Central memory CD8-positive, alpha-beta T cell (primary cell): ENCODE data around the gene BBC3.
"Not testable (repeated sequence)": the region's sequence is repeated elsewhere in the genome, so short reads cannot be mapped to it uniquely, and the experiment has no call there.

ENCODE experiments used
- ATAC-seq: fragments of 150-1000 bp; cut with Tn5 transposase; replicated peaks from 2 replicates; pipeline ENCODE4 v1.10.0; 2022; ENCODE audit warnings: mild to moderate bottlenecking, moderate FRiP score, moderate number of reproducible peaks; ENCODE audit not compliant: poor library complexity, severe bottlenecking; ENCODE audit errors: extremely low read depth
- DNase-seq, 2 donors: peaks; one replicate each; pipeline ENCODE4 v3.0.0; 2021; ENCODE audit warnings: low spot score in 2 of 2
- H3K27ac Mint-ChIP-seq: one replicate; pipeline ENCODE4 v1.8.0; 2022; ENCODE audit warnings: low read depth, mild to moderate bottlenecking, moderate library complexity, mixed read lengths
- H3K27me3 Mint-ChIP-seq: one replicate; pipeline ENCODE4 v1.8.0; 2022; ENCODE audit warnings: mixed read lengths
- H3K36me3 Mint-ChIP-seq: one replicate; pipeline ENCODE4 v1.8.0; 2022; ENCODE audit warnings: mild to moderate bottlenecking, moderate library complexity, mixed read lengths; ENCODE audit not compliant: insufficient read depth
- H3K4me1 Mint-ChIP-seq: one replicate; pipeline ENCODE4 v1.8.0; 2022; ENCODE audit warnings: mixed read lengths
- H3K4me3 Mint-ChIP-seq: one replicate; pipeline ENCODE4 v1.8.0; 2022; ENCODE audit warnings: mild to moderate bottlenecking, moderate library complexity, mixed read lengths
- H3K9me3 Mint-ChIP-seq: one replicate; pipeline ENCODE4 v1.8.0; 2022; ENCODE audit warnings: mixed read lengths

The BBC3 gene

DNA sequence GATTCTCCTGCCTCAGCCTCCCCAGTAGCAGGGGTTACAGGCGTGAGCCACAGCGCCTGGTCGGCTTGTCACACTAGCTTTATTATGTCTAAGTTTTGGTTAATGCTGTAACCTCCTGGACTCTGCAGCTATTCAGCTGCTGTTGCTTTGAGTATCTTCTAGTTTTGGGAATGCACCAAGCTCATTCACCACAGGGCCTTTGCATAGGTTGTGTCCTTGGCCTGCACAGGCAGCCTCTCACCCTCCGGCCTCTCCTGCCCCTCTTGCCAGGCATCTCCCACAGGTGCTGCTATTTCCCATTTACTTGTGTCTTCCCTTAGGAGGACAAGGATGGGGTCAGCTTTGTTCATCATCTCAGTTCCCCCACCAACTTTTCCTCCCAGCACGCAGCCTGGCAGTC lies 23.0 kb upstream of the BBC3 start:
- Mint-ChIP-seq H3K27me3 (no peaks in the 10 kb centered on the region), H3K36me3 (peaks cover 24% of the 10 kb centered on the region), H3K27ac (no peak overlapping the region), H3K4me1 (peaks cover 30% of the 10 kb centered on the region), H3K4me3 (no peak overlapping the region), H3K9me3 (no peaks in the 10 kb centered on the region)
- ATAC-seq = no peak
- no peak for DNase-seq

DNA sequence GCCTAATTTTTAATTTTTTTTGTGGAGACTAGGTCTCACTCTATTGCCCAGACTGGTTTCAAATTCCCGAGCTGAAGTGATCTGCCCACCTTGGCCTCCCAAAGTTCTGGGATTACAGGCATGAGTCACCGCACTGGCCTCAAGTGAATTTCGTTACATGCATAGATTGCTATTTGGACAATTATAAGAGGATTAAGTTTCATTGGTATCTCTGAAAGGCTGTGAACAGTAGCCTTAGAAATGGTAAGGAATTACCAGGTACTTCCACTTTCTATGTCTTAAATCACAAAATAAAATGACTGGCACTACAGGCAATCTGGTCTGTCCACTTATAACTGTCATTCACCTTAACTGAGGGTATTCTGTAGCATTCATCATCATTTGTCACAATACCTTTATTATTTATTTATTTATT lies 22.5 kb upstream of the BBC3 start:
- peaks cover 25% of the 10 kb centered on the region for H3K36me3 Mint-ChIP-seq
- ATAC-seq = no peak
- H3K4me1 Mint-ChIP-seq = peaks cover 25% of the 10 kb centered on the region
- no peaks in the 10 kb centered on the region for H3K27me3 Mint-ChIP-seq
- no peak for DNase-seq
- no peak overlapping the region for H3K27ac Mint-ChIP-seq
- no peaks in the 10 kb centered on the region for H3K9me3 Mint-ChIP-seq
- H3K4me3 Mint-ChIP-seq = no peak overlapping the region

DNA sequence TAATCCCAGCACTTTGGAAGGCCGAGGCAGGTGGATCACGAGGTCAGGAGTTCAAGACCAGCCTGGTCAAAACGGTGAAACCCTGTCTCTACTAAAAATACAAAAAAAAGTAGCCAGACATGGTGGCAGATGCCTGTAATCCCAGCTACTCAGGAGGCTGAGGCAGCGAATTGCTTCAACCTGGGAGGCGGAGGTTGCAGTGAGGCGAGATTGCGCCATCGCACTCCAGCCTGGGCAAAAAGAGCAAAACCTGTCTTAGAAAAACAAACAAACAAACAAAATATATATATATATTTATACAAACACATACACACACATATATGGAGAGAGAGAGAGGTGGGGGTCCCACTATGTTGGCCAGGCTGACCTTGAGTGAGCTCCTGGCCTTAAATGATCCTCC lies 22.0 kb upstream of the BBC3 start:
- Mint-ChIP-seq H3K4me1 (peaks cover 20% of the 10 kb centered on the region), H3K36me3 (peaks cover 23% of the 10 kb centered on the region)
- not testable (repeated sequence) for H3K9me3 Mint-ChIP-seq, H3K4me3 Mint-ChIP-seq, DNase-seq, H3K27ac Mint-ChIP-seq, H3K27me3 Mint-ChIP-seq, ATAC-seq

DNA sequence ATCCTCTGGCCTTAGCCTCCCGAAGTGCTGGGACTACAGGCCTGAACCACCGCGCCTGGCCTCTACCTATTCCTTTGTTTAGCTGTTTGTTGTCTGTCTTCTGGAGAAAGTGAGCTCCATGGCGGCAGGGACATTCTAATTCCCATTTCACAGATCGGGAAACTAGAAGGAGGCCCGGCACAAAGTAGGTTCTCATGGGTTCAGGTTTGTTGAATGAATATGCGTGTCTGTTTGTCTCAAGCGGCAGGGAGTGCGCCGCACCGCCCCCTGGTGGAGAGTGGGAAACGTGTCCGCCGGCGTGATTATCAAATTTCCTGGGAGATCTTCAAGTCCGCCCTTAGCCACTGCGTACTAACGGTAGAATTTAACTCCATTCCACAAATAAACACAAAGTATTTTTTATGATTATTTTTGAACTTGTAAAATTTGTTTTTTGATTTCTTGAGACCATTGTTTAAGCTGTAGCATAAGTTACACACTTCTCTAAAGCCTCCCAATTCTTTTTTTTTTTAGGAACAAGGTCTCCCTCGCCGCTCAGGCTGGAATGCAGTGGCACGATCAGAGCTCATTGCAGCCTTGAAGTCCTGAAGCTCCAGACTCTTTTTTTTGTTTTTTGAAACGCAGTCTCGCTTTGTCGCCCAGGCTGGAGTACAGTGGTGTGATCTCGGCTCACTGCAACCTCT lies 16.4 kb upstream of the BBC3 start:
- no peak overlapping the region for H3K27ac Mint-ChIP-seq
- no peak for ATAC-seq

DNA sequence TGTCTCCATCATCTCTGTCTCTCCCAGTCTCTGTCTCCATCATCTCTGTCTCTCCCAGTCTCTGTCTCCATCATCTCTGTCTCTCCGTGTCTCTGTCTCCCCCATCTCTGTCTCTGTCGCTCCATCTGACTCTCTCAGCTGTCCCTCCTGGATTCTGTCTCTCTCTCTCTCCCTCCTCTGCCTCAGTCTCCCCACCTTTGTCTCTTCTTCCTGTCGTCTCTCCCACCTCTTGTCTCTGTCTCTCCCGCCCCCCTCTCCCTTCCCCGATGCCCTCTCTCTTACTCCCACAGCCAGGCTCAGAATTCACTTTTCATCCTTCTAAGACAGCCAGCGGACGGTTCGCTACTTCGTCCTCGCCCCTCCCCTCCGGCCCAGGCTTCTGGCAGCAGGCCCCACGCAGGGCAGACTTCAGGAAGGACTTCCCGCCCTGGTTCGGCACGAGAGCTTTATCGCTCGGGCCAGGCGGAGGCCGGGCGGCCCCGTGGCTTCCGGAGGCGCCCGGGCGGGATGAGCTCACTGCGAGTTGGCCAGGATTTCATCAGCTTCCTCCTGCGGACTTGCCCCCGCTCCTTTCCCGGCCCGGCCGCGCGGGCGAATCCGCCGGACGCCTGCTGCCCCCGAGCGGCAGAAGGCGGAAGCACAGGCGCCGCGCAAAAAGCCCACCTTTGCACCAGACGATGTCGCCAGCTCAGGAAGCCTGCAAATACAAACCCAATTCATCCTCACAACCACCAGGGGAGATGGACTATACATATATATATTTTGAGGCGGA lies 13.0 kb upstream of the BBC3 start:
- ATAC-seq = peak; percentile 60
- Mint-ChIP-seq H3K27me3 (no peaks in the 10 kb centered on the region), H3K9me3 (no peaks in the 10 kb centered on the region), H3K27ac (no peak overlapping the region), H3K36me3 (peaks cover 8% of the 10 kb centered on the region), H3K4me1 (peaks cover 8% of the 10 kb centered on the region), H3K4me3 (no peak overlapping the region)
- peak; percentile 88 to 90 for DNase-seq

More for the DNA sequence above, 16.4 kb upstream of the BBC3 start:
- Mint-ChIP-seq H3K4me3 (no peak overlapping the region), H3K9me3 (no peaks in the 10 kb centered on the region), H3K4me1 (peaks cover 5% of the 10 kb centered on the region), H3K36me3 (peaks cover 6% of the 10 kb centered on the region), H3K27me3 (no peaks in the 10 kb centered on the region)
- DNase-seq = peak; percentile 64 to 67

DNA sequence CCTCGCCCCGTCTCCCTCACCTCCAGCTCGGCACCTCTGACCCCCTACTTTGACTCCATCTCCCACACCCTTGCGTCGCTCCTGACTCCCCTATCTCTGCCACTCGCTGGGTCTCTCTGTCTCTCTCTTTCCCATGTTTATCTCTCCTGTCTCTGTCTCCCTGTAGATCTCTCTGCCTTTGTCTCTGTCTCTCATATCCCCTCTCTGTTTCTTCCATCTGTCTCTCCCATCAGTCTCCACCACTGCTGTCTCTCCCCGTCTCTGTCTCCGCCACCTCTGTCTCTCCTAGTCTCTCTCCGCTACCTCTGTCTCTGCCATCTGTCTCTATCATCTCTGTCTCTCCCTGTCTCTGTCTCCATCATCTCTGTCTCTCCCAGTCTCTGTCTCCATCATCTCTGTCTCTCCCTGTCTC lies 12.4 kb upstream of the BBC3 start:
- Mint-ChIP-seq H3K36me3 (peaks cover 7% of the 10 kb centered on the region), H3K9me3 (no peaks in the 10 kb centered on the region), H3K27ac (no peak overlapping the region), H3K4me1 (peaks cover 10% of the 10 kb centered on the region), H3K4me3 (no peak overlapping the region), H3K27me3 (no peaks in the 10 kb centered on the region)
- ATAC-seq (no peak), DNase-seq (no peak)

DNA sequence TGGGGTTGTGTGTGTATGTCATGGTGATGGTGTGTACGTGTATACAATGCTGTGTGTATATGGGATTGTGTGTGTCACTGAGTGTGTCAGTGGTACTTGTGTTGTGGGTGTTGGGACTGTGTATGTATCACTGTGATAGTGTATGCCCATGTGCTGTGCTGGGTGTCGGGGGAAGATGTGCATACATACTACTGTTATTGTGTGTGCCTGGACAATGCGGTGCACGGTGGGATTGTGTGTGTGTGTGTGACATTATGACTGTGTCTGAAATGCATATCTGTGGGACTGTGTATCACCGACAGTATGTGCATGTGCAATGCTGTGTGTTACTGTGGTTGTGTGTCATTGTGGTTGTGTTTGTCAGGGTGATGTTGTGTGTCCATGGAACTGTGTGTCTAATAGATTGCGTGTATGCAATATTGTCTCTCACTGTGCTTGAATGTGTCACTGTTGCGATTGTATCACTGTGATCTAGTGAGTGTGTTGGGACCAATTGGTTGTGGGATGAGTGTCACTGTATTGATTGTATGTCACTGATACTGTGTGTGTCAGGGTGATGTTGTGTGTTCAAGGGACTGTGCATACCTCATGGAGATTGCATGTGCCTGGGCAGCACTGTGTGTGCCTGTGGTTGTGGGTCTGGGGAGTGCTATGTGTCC lies 11.0 kb upstream of the BBC3 start:
- Mint-ChIP-seq H3K27ac (no peak overlapping the region), H3K4me1 (peaks cover 6% of the 10 kb centered on the region), H3K9me3 (no peaks in the 10 kb centered on the region), H3K36me3 (peaks cover 7% of the 10 kb centered on the region), H3K27me3 (no peaks in the 10 kb centered on the region), H3K4me3 (no peak overlapping the region)
- no peak for DNase-seq
- ATAC-seq = no peak

DNA sequence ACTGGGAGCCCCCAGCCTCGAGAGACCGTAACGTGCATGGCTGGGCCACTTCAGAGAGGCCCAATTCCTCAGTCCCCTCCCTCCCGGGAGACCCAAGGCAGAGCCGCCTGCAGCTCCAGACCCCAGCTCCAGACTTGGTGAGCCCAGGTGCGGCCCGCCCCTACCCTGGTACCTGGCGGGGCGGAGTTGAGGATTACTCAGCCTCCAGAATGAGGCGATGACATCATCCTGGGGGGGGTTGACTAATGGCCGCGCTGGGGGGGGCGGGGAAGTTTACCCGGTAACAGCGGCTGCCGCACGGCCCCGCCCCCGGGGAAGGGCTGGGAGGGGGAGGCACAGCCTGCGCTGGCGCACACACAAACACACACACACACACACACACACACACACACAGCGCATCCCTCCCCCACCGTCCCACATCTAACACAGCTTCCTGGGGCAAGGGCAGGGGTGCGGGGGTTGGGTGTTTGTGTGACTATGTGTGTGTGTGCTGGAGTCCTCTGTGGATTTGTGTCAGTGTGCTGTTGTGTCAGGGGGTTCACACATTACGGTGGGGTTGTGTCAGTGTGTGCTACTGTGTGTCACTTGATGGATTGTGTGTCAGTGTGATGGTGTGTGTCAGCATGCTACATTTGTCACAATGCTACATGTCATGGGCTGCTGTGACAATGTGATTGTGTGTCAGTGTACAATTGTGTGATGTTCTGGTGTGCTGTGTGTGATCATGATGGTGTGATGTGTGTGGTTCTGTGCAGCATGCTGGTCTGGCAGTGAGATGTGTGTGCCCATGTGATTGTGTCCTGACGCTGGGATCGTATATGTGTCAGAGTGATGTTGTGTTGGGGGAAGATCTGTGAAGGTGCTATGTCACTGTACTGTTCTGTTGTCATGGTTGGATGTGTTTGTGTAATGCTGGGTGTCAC lies 10.3 kb upstream of the BBC3 start:
- H3K4me3 Mint-ChIP-seq = no peak overlapping the region
- no peak overlapping the region for H3K27ac Mint-ChIP-seq

DNA sequence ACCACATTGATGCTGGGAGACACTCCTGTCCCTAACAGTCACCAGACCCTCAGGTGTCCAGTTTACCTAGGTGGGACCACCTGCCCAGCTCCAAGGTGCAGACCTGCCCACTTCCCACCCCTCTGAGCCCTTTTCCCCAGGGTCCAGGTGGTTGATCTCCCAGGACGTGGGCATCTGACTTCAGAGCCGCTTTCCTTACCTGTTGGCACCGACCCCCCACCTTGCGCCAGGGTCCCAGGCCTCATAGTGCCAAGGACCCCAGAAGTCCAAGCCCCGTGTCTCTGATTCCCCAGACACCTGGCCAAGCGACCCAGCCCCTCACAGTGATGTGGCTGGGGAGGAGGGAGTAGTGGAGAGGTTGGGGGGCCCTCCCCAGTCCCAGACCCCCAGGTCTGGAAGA lies 9.6 kb upstream of the BBC3 start:
- Mint-ChIP-seq H3K4me3 (no peak overlapping the region), H3K27me3 (no peaks in the 10 kb centered on the region), H3K36me3 (peaks cover 7% of the 10 kb centered on the region), H3K27ac (no peak overlapping the region), H3K4me1 (peaks cover 5% of the 10 kb centered on the region), H3K9me3 (no peaks in the 10 kb centered on the region)
- no peak for DNase-seq
- ATAC-seq = no peak

More for the DNA sequence above, 10.3 kb upstream of the BBC3 start:
- DNase-seq (peak; percentile 58 to 65), ATAC-seq (peak; percentile 50)
- H3K27me3 Mint-ChIP-seq = no peaks in the 10 kb centered on the region
- H3K36me3 Mint-ChIP-seq = peaks cover 7% of the 10 kb centered on the region
- H3K4me1 Mint-ChIP-seq = peaks cover 5% of the 10 kb centered on the region
- H3K9me3 Mint-ChIP-seq = no peaks in the 10 kb centered on the region

DNA sequence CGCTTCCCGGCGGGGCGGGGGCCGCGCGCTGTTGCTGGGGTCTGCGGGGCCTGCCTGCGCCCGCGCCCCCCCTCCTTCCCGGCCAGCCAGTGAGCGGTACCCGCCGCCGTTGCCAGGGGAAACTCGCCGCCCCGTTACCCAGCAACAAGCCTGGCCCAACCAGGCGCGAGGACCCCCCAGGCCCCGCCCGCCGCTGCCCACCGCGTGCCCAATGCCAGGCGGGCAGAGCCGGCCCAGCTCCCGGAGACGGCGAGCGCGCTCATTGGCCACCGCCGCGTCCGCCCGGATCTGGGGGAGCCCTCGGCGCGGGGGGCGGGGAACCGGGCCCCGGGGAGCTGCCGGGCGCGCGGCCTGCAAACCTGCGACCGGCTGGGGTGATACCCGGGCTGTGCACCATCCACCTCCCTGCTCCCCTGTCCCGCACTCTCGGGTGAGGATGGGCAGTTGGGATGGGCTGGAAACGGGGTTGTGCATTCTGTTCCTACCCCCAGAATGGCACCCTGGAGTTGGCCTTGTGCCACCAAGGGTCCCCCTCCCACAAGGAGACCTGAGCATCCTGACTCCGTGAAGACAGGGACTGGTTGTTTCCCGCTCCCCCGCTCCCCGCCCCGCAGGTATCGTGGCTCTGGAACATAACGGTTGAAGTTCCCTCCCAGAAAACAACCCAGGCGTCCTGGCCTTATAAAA lies 8.8 kb upstream of the BBC3 start:
- DNase-seq (peak; percentile 48 to 63), ATAC-seq (peak; percentile 38)
- H3K4me1 Mint-ChIP-seq = peaks cover 5% of the 10 kb centered on the region
- H3K9me3 Mint-ChIP-seq = no peaks in the 10 kb centered on the region
- no peak overlapping the region for H3K27ac Mint-ChIP-seq
- no peaks in the 10 kb centered on the region for H3K27me3 Mint-ChIP-seq
- peaks cover 5% of the 10 kb centered on the region for H3K36me3 Mint-ChIP-seq
- H3K4me3 Mint-ChIP-seq = peak overlapping the region; percentile 72

DNA sequence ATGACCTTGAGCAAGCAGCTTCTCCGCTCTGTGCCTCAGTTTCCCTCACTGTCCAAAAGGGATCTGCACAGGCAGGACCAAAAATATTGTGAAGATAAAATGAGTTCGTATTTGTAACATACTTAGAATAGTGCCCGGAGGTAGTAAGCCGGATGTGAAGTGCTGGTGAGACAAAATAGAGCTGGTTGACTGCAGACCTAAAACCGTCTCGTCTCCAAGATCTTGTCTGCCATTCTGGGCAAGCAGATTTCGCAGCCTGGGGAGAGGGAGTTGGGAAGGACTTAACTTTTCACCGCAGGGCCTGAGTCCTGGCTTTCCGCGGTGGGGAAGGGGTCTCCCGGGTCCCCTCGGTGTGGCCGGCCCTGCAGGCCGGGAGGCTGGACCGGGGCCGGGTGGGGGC lies 8.2 kb upstream of the BBC3 start:
- Mint-ChIP-seq H3K36me3 (peaks cover 3% of the 10 kb centered on the region), H3K27ac (peak overlapping the region; percentile 57), H3K4me3 (peak overlapping the region; percentile 72), H3K4me1 (peaks cover 5% of the 10 kb centered on the region), H3K27me3 (no peaks in the 10 kb centered on the region), H3K9me3 (no peaks in the 10 kb centered on the region)
- DNase-seq (no peak), ATAC-seq (no peak)
